DMS153 treated with DMSO at 0.1 percent for 48 hours (cell line): ENCODE results near the gene FOXC2.
"Not testable (repeated sequence)": the region's sequence is repeated elsewhere in the genome, so short reads cannot be mapped to it uniquely, and the experiment has no call there.

Experiments
- DNase-seq: peaks from one replicate; lab custom pipeline; 2025; ENCODE audit not compliant: unreplicated experiment; lab: John Stamatoyannopoulos, UW

The FOXC2 gene

DNA sequence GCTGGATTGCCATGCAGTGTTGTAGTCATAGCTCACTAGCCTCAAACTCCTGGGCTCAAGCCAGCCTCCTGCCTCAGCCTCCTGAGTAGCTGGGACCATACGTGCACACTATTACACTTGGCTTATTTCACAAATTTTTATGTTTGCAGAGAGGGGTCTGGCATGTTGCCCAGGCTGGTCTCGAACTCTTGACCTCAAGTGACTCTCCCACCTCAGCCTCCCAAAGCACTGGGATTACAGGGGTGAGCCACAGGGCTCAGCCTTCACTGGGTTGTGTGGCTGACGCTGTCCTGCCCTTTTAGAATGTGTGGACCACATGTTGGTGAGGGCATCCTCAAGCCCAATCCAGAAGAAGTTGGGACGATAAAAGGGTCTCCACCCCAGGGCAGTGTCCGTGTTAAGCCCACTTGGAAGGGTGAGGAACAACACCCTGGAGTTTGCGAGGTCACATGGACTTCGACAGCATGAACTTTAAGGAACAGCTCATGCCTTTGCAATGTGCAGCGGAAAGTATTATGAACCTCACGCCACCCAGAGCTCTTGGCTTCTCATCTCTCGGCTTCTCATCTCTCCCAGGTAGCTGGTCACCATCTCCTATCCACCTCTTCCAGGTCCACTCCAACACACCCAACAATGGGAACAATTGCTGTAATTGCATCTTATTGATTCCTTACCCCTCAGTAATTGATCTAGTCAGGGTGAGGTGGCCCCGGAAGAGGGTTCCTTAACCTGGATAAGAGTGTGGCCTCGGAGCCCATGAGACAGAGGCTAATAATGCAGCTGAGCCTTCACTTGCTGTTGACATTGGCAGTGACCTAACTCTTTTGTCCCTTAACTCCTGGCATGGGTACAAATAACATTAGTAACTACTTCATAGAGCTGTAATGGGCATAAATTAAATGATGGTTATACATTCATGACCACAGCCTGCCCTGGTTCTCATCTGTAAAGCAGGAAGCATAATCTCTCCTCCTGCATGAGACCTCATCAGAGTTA lies 18.4 kb downstream of the FOXC2 start:
- peak; percentile 23 for DNase-seq

DNA sequence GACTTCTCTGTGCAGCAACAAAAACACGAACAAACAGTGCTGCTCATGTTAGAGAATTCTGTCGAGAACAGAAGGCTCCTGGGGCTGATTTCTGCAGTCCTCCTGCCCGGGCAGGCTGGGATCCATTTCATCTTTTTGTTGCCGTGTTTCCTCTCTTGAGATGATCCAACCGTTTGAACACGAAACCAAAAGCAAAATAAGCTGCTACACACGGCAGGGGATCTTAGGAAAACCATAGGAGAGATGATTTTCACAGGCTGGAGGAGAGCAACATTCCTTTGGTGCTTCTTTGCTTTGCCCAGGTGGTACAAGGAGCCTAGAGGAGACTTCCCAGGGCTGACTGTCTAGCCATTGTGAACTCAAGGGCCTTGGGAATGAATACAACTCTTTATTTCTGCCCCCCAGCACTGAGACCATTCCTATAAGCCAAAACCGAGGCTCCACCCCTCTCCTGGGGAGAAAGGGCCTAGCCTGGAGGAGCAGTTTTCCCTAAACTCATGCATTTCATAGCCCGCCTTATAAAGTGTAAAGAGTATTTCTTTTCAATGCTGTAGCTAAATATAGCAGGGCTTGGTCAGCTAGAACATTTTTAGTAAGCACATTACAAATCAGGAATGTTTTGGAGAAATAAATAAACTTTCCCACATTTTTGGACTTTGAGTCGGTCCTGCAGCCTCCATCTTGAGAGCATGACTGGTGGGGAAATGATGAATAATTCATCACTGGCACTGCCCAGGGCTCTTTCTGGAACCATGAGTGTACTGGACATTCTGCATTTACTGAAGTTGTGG lies 19.4 kb downstream of the FOXC2 start:
- no peak for DNase-seq

DNA sequence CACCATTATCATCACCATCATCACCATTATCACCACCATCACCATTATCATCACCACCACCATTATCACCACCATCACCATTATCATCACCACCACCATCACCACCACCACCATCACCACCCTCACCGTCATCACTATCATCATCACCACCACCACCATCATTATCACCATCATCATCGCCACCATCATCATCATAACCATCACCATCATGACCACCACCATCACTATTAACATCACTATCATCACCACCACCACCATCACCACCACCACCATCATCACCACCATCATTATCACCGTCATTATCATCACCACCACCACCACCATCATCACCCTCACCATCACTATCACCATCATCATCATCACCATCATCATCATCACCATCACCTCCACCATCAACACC lies 20.9 kb downstream of the FOXC2 start:
- no peak for DNase-seq

DNA sequence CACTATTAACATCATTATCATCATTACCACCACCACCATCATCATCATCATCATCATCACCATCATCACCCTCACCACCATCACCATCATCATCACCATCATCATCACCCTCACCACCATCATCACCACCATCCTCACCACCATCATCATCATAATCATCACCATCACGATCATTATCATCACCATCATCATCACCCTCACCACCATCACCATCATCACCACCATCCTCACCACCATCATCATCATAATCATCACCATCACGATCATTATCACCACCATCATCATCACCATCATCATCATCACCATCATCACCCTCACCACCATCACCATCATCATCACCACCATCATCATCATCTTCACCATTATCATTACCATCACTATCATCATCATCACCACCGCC lies 21.3 kb downstream of the FOXC2 start:
- not testable (repeated sequence) for DNase-seq

DNA sequence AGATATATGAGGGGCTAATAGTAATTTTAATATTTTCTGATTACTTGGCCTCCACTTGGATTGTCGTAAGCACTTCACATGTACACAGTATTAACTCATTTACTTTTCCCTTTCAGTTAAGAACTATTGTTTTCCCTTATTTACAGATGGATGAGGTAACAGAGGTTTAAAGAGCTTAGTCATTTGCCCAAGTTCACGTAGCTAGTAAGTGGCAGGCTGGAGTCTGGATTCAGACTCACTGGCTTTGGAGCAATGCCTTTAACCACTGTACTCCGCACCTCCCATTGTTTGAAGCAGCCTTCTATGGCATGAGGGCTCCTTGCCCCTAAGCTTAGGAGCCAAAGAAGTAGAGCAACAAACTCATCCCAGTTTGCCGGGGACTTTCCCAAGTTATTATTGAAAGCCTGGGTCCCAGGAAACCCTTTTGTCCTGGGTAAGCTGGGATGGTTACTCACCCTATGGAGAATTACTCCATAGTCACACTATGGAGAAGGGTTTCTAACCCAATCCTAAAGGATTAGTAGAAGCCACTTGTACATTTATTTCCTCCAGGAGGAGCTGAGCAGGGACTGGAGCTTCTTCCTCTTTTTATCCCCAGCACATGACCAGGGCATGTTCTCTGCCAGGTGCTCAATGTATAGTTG lies 24.0 kb downstream of the FOXC2 start:
- DNase-seq, result no peak

DNA sequence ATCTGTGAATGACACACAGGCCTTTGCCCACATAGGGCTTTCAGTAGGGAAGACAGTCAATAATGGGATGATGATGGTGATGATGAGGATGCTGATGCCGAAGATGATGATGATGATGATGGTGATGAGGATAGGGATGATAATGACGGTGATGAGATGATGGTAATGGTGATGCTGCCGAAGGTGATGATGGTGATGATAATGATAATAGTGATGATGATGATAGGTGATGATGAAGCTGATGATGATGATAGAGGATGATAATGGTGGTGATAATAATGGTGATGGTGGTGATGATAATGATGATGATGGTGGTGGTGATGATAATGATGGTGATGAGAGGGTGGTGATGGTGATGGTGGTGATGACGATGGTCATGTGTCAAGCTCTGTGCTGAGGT lies 24.6 kb downstream of the FOXC2 start:
- DNase-seq, result no peak

DNA sequence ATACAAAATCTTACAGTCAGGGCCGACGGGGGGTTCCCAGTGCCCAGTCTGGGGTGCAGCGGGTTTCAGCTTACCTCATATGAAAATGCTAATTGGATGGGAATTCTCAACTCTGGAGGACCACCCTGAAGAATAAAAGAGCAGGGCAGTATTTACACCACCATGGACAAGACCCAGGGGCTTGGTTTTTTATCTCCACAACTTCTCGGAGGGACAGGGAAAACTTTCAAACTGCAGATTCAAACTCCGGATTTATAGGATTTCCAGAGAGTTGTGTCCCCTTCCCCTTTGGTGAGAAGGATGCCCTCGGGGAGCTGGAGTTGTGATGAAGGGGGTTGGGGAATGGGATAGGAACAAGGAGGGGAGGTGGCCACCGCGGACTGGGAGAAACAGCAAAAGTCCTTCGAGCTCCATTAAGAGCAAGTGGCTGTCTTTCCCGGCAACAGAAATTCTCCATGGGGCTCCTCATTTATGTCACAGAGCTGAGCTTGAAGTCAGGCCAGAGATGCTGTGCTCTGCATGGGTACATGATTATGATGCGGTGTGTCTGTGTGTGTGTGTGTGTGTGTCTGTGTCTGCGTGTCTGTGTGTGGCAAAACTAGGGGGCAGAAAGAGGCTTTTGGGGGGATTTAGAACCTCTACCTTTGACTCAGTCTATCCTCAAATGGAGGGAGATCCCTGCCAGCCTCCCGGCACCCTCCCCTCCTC lies 27.4 kb downstream of the FOXC2 start:
- no peak for DNase-seq

DNA sequence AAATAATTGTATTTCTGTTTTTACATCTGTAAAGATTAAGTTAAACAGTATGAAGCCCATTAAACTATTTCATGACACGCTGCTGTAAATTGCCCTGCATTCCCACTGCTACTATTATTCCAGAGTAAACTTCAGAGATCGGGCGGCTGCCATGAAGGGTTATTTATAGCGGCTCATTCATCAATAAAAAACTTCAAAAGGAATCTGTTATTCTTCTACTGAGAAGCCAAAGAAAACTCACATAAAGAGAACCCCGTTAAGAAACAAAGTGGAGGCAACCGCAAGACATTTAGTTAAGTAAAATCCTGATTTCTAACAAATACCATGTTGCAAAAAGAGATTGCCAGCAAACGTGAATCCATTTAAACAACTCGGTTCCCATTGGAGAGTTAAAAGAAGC lies 28.1 kb downstream of the FOXC2 start:
- DNase-seq, result no peak

DNA sequence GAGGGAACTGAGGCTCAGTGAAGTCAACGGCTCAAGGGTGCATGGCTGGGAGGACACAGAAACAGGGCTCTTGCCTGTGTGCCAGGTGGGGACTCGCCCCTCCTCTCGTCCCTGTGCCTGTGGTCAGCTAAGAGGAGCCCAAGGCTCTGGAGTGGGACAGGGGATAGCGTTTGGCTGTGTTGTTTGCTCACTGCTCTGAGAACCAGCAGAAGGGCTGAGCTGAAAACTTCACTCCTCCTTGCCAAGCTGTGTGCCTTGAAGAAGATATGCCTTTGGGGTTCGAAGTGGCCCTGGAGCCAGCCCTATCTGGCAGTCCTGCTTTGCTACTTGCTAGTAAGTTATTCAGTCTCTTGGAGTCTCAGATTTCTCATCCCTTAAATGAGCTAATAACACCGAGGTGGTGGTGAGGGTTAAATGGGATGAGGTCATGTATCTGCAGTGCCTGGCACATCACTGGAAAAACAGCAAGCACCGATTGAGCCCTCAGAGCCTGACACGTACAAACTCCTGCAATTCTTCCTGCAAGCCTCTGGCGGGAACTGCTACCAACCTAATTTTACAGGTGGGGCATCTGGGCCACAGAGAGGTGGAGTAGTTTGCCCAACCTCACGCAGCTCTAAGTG lies 29.5 kb downstream of the FOXC2 start:
- DNase-seq, result no peak

DNA sequence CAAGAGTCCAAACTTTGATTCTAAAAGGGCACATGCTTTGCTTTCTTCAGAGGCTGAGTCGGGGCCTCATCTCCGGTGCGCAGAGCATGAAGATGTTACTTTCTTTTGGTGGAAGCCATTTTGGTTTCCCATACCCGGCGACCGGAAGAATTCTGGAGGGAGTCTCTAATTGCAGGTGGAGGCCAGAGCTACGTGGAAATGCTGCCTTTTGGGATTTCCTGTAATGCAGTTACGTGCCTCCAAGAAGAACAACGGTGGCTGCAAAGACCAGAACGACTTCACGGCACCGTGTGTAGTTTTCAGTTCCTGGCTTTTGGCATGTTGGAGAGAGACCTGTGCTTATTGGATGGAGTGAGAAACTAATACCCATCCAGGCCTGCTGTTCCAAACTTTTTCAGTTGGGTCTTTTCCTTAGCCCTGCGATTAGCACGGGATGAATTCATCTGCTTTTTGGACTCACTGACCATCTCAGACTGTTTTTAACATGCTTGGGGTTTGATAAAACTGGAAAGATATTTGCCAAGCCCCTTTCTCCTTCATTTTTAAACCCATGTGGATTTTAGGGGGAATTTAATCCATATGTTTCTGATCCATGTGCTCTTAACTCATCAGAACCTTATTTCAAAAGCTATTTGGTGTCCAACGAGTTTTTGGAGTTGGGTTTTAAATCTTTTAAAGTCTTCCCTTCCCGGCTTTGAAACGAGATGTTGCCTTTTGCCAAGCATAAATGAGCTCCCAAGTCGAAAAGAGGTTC lies 30.7 kb downstream of the FOXC2 start:
- DNase-seq, result no peak

DNA sequence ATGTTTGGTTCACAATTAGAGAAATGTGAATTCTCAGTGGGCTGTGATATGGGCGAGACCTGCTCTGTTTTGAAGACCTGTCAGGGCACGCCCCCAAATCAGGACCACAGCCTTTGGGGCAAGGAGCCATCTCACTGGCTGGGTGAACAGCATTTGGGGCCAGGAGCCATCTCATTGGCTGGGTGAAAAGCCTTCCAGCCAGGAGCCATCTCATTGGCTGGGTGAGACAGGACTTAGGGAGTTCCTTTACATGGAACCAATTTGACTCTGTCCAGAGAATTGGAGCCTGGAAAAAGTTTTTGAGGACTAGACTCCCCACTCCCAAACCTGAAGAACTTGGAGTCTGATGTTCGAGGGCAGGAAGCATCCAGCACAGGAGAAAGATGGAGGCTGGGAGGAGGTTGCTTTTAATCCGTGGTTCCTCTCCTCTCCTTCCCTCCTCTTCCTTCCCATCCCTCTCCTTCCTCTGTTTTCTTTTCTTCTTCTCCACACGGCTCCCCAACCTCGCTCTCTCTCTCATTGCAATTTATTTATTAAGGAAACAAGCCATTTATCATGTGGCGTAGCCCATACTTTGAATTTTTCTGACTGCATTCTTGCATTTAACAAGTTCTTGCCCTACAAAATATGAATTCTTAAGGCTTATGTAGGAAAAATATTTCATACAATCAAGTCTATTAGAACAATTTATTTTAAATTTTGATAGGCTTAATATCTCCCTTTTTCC lies 31.4 kb downstream of the FOXC2 start:
- DNase-seq, result no peak

DNA sequence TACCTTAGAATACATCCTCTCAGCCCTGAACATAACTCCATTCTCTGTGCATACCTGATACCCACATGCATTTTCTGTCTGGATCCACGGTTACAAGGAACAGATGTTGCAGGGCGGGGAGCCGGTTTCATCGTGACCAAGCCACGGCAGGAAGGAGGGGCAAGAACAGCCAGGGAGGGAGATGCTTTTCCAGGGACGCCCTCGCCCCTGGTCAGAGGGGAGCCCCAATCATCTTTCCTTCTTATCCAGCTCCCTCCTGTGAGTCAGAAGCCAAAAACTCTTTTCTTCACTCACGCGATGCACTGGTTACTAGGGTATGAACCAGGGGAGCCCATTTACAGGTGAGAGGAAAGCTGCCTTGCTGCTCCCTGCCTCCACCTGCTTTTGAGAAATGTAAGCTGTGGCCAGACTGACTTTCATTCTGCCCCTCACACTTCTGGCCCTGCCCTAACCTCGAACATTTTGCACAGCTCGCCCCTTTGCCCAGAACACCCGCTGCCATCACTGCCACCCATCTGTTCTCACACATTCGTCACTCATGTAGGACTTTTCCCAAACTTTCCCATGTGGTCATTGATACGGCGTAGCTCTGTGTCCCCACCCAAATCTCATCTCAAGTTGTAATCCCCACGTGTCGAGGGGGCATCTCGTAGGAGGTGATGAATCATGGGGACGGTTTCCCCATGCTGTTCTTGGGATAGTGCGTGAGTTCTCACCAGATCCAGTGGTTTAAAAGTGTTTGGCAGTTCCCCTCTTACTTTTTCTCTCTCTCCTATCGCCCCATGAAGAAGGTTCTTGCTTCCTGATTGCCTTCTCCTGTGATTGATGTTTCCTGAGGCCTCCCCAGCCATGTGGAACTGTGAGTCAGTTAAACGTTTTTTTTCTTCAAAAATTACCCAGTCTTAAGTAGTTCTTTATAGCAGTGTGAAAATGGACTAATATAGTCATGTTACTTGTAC lies 32.3 kb downstream of the FOXC2 start:
- DNase-seq, result no peak

DNA sequence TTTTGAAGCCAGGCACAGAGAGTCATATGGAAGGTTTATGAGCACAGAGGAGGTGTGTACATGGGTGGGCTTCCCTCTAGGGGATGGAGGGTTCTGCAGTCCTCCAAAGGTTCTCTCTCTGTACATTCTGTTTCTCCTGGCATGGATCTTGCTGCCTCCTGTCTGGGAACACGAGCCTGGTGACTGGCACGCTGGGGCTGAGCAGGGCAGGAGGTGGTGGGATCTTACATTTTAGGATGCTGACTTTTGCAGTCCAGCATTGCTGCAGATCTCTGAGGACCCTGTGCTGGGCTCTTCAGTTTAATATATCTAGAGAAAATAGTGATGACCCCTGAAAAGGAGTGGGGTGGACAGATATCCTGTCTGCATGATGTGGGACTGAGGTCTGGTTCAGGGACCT lies 34.7 kb downstream of the FOXC2 start:
- DNase-seq, result no peak

DNA sequence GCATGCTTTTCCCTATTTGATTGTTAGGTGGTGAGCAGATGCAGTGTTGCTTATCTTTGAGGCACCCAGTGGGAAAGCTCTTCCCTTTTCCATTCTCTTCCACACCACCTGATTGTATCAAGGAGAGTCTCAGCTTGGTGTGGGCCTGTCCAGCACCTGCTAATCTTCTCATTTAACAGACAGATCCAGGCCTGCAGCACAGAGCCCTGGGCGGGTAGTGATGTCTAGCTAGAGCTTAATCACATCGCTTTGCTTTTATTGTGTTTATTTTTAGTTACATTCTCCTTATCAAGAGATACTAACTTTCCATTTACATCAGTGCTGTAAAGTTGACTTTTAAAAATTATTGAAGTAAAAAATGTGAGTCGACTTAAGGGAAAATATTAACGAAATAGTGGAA lies 35.9 kb downstream of the FOXC2 start:
- DNase-seq, result no peak

DNA sequence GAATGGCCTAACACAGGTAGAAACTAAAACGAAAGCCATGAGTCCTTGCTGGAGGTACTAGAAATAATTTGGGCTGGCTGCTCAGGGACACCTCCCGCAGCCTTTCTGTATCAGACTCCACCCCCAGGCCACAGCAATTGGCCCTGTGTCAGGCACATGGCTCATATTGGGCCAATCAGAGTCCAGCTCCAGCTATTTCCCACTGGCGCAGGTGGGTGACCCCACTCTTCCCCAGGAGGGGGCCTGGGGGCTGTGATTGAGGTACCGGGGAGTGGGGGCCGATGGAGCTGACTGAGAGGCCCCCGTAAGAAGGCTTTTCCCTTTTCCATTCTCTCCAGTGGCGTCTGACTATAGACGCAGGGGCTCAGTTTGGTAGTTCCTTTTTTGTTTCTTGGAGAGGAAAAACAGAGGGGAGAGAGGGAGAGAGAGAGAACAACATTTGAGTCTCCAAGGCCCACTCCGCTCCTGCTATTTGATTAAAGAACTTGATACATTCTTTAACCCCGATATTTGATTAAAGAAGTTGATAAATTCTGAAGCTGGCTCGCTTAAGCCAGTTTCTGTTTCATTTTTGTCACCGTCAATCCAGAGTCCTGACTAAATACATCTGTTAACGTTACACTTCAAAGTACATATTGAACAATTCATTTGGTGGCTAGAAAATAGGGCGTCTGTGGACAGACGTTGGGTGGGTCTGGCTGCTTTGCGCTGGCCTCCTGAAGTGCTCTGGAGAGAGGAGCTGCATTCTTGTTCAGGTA lies 38.0 kb downstream of the FOXC2 start:
- no peak for DNase-seq

DNA sequence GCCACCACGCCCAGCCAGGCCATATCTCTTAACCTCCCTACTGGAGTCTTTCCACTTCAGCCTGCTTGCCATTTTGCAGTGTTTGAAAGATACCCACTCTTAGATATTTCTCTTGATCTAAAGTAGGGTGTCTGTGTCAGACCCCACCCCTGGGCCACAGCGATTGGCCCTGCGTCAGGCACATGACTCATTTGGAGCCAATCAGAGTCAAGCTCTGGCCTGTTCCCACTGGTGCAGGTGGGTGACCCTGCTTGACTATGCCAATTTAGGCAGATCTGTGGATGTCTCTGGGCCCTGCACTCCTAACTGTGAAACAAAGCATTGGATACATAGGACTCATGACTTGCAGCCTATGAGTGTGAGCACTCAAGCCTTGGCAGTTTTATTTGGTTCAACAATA lies 39.3 kb downstream of the FOXC2 start:
- no peak for DNase-seq

DNA sequence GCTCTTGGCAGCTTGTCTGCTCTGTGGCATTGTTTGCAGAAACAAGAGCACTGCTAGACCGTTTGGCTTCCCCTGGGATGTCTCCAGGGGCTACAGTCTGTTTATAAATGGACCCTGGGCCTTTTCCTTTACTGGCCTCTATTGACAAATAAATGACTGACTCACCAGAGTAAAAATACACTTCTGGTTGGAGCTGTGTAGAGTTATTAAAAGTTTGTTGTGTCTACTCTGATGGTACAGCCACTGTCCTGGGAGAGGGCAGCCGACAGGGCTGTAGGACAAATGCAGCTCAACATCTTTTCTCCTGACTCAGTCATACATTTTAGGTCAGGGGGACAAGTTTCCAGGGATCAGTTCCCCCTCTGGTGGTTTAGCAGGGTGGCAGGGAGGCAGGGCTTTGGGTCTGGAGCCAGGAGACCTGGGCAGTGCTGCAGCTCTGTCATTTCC lies 41.7 kb downstream of the FOXC2 start:
- no peak for DNase-seq
